Body of pancreas (tissue), 4 donors: ENCODE results near the gene CMTM7.

Experiments used
- POLR2A ChIP-seq, 3 donors: fragments of 450-650 bp; IDR thresholded peaks; one replicate each; pipeline ENCODE4 v1.6.1; 2016; ENCODE audit warnings: antibody characterized with exemption in 3 of 3, mild to moderate bottlenecking in 2 of 3
- TF ChIP-seq, protein P1 (sequence below), 7 experiments: fragments of 450-650 bp in 4 of 7; fragments of 200-600 bp in 3 of 7; sonication (generic) in 3 of 7; IDR thresholded peaks; one replicate each; pipeline ENCODE4 v1.5.1; 2016 to 2019; ENCODE audit warnings: antibody characterized with exemption in 7 of 7

DNA sequence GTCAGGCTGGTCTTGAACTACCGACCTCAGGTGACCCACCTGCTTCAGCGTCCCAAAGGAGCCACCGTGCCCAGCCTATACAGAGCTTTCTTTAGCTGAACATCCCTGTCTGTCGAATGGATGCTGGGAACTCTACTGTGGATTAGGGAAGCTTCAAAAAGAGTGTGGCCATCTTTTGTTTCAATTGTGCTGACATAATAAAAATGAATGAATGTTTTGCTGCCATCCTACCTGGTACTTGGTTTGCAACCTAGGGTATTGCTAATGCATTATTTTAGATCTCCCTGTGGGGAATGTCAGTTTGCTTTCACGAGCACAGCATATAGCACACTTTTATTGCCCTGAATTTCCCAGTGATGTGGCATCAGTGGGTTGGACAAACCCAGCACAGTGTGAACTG is 78.7 kb downstream of the CMTM7 start:
- TF ChIP-seq POLR2A (IDR thresholded peaks at IDR 0.05) = no peak
- TF ChIP-seq, protein P1, sequence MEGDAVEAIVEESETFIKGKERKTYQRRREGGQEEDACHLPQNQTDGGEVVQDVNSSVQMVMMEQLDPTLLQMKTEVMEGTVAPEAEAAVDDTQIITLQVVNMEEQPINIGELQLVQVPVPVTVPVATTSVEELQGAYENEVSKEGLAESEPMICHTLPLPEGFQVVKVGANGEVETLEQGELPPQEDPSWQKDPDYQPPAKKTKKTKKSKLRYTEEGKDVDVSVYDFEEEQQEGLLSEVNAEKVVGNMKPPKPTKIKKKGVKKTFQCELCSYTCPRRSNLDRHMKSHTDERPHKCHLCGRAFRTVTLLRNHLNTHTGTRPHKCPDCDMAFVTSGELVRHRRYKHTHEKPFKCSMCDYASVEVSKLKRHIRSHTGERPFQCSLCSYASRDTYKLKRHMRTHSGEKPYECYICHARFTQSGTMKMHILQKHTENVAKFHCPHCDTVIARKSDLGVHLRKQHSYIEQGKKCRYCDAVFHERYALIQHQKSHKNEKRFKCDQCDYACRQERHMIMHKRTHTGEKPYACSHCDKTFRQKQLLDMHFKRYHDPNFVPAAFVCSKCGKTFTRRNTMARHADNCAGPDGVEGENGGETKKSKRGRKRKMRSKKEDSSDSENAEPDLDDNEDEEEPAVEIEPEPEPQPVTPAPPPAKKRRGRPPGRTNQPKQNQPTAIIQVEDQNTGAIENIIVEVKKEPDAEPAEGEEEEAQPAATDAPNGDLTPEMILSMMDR (IDR thresholded peaks at IDR 0.05) = no peak
